GM19193 (cell line): ENCODE measurements around the gene OR51L1.

Experiments used
- POLR2A ChIP-seq: IDR thresholded peaks from 4 replicates; pipeline ENCODE4 v1.6.1; 2011; ENCODE audit not compliant: insufficient read depth, insufficient read length; ENCODE audit errors: extremely low read depth

The OR51L1 gene

DNA sequence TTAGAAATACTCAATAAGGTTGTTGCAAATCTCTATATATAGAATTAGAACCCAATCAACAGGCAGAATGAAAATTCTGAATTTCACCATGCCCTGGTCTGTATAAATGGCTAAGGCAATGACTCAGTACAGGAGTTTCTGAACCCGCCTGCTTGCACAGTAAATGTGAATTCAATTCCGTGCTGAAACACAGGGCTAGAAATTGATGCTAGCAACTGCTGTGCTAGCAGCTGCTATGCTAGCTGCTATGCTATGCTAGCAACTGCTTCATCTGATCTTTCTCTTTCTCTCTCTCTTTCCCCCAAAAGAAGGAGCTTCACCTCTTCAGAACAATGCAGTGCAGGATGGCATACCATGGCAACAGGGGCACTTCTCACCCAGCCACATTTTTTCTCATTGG lies 42.0 kb downstream of the OR51L1 start:
- TF ChIP-seq POLR2A: no peak

DNA sequence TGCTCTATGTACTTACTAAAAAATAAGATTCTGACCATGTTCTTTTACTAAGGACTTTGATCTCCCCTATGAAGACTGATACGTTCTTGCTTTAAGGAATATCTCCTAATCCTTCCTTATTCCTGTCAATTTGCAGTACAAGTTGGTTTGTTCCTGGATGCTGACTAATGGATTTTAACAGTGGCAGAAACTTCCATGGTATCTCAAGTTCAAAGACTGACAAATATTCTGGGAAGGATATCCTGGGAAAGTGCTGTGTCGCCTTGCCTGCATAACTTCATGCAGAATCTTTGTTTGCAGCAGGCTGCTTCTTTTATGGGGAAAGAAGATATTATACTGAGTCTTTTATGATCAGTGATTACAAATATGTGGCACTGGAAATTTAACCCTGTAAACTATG lies 43.3 kb downstream of the OR51L1 start:
- TF ChIP-seq POLR2A: no peak

DNA sequence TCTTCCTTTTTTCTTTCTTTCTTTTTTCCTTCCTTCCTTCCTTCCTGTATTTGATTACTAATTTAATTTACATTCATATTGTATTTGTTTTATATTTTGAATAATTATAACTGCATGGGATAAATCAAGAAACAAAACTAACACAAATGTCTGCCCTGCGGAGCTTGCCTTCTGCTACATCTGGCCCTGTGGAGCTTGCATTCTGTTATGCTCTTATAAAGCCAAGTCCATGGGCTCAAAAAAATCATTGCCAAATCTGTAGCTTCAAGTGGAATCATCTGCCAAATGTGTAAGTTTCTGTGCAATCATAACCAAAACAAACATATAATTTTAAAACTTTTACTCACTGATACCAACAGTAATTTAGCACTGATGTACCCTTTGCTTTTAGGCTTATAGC lies 43.7 kb downstream of the OR51L1 start:
- no peak for TF ChIP-seq POLR2A

DNA sequence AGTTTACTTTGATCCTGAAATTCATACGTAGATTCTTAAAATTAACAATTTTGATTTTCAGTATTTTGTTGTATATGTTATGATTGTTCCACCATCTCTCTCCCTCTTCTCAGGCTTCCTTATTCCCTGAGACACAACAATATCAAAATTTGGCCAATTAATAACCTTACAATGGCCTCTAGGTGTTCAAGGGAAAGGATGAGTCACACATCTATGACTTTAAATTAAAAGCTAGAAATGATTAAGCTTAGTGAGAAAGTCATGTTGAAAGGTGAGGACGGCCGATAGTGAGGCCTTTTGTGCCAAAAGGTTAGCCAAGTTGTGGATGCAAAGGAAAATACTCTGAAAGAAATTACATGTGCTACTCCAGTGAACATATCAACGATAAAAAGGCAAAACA lies 46.2 kb downstream of the OR51L1 start:
- no peak for TF ChIP-seq POLR2A

DNA sequence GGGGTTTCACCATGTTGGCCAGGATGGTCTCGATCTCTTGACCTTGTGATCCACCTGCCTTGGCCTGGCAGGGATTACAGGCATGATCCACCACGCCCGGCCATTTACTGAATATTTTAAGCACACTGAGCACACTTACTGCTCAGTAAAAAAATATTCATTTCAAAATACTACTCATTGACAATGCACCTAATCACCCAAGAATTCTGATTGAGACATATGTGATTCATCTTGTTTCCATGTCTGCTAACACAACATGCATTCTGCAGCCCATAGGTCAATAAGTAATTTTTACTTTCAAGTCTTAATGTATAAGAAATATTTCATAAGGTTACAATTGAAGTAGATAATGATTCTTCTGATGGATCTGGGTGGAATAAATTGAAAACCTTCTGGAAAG lies 47.4 kb downstream of the OR51L1 start:
- TF ChIP-seq POLR2A: no peak

DNA sequence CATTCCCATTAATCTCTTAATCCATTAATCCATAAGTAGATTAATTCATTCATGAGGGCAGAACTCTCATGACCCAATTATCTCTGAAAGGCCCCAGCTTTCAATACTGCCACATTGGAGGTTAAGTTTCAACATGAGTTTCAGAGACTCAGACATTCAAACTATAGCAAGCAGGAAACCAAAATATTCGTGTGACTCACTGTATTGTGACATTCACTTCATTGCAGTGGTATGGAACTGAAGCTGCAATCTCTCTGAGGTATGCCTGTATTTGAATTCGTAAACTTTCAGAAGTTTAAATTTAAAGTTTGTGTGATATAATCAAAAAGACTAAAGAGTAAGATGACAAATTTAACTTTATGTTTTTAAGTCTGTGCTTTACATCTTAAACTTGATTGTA lies 48.7 kb downstream of the OR51L1 start:
- TF ChIP-seq POLR2A: no peak

DNA sequence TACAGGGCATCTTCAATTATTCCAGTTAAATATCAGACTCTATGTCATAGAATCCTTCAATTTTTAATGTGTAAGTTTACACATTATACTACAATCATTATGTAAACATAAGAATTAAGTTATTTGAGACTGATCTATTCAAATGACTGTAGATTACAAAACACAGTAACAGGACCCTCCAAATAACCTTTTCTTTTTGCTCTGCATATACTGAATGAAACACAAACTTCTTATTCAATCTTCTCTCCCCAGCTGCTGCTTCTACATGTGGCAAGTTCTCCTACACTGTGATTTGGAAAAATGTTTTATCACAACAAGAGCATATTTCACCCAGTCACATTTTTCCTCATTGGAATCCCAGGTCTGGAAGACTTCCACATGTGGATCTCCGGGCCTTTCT lies 51.6 kb downstream of the OR51L1 start, which contains the start of gene OR52J3:
OR52J3 (plus strand) TSS at position 301 of the 400 bp plus-strand sequence; CDS start at position 301, 0 bp downstream.
- TF ChIP-seq POLR2A: no peak

DNA sequence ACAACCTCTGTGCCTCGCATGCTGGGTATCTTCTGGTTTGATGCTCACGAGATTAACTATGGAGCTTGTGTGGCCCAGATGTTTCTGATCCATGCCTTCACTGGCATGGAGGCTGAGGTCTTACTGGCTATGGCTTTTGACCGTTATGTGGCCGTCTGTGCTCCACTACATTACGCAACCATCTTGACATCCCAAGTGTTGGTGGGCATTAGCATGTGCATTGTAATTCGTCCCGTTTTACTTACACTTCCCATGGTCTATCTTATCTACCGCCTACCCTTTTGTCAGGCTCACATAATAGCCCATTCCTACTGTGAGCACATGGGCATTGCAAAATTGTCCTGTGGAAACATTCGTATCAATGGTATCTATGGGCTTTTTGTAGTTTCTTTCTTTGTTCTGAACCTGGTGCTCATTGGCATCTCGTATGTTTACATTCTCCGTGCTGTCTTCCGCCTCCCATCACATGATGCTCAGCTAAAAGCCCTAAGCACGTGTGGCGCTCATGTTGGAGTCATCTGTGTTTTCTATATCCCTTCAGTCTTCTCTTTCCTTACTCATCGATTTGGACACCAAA lies 52.2 kb downstream of the OR51L1 start:
- no peak for TF ChIP-seq POLR2A
